ENCODE data around the gene PRELP.

Gene PRELP

GRCh38 chr1:203428981-203429599 lies 46.5 kb upstream of the PRELP start:
- H3K27me3 ChIP-seq (ENCODE audit: insufficient read depth, low read depth) = no peaks in the 10 kb centered on the region
- H3K9ac ChIP-seq = no peak overlapping the region
- H3K36me3 ChIP-seq (ENCODE audit: insufficient read depth) = no peaks in the 10 kb centered on the region
- H3K4me2 ChIP-seq = no peak overlapping the region
- H3K4me1 ChIP-seq (ENCODE audit: low read depth, poor library complexity, severe bottlenecking) = no peaks in the 10 kb centered on the region
- no peak overlapping the region for H3K27ac ChIP-seq
- TF ChIP-seq, protein P1, sequence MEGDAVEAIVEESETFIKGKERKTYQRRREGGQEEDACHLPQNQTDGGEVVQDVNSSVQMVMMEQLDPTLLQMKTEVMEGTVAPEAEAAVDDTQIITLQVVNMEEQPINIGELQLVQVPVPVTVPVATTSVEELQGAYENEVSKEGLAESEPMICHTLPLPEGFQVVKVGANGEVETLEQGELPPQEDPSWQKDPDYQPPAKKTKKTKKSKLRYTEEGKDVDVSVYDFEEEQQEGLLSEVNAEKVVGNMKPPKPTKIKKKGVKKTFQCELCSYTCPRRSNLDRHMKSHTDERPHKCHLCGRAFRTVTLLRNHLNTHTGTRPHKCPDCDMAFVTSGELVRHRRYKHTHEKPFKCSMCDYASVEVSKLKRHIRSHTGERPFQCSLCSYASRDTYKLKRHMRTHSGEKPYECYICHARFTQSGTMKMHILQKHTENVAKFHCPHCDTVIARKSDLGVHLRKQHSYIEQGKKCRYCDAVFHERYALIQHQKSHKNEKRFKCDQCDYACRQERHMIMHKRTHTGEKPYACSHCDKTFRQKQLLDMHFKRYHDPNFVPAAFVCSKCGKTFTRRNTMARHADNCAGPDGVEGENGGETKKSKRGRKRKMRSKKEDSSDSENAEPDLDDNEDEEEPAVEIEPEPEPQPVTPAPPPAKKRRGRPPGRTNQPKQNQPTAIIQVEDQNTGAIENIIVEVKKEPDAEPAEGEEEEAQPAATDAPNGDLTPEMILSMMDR (conservative IDR thresholded peaks at IDR 0.05; ENCODE audit: low read depth, low read length) = no peak
- no peaks in the 10 kb centered on the region for H3K79me2 ChIP-seq (ENCODE audit: insufficient read depth, low read depth)
- H2AFZ ChIP-seq (ENCODE audit: low read depth) = no peak overlapping the region
- H3K4me3 ChIP-seq (IDR thresholded peaks at IDR 0.05; ENCODE audit: insufficient read depth, low read depth, low read length) = no peak overlapping the region
- H4K20me1 ChIP-seq (ENCODE audit: insufficient read depth) = no peaks in the 10 kb centered on the region

DNA sequence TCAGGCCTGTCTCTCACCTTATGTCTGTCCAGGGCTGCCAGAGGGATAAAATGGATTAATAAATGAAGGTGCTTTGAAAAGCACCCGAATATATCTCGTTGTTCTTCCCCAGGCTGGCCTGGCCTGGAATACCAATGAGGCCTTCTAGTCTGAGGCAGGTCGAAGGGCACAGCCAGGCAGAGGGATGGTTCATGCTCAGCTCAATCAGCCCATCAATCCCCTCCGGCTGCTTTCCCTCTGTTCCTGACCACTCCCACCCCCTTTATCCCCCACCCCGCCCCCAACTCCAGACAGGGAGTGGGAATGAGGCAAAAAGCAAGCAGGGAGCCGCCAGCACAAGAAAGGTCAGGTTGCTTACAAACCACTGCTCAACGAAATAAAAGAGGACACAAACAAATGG lies 40.0 kb upstream of the PRELP start:
- Histone ChIP-seq H3K4me1 (ENCODE audit: low read depth, poor library complexity, severe bottlenecking) (no peaks in the 10 kb centered on the region), H3K36me3 (ENCODE audit: insufficient read depth) (no peaks in the 10 kb centered on the region), H4K20me1 (ENCODE audit: insufficient read depth) (no peaks in the 10 kb centered on the region), H3K27me3 (ENCODE audit: insufficient read depth, low read depth) (no peaks in the 10 kb centered on the region), H3K9ac (no peak overlapping the region), H3K79me2 (ENCODE audit: insufficient read depth, low read depth) (no peaks in the 10 kb centered on the region), H2AFZ (ENCODE audit: low read depth) (no peak overlapping the region), H3K27ac (no peak overlapping the region), H3K4me2 (no peak overlapping the region), H3K4me3 (IDR thresholded peaks at IDR 0.05; ENCODE audit: insufficient read depth, low read depth, low read length) (no peak overlapping the region)
- TF ChIP-seq, protein P1 (conservative IDR thresholded peaks at IDR 0.05; ENCODE audit: low read depth, low read length) = no peak

DNA sequence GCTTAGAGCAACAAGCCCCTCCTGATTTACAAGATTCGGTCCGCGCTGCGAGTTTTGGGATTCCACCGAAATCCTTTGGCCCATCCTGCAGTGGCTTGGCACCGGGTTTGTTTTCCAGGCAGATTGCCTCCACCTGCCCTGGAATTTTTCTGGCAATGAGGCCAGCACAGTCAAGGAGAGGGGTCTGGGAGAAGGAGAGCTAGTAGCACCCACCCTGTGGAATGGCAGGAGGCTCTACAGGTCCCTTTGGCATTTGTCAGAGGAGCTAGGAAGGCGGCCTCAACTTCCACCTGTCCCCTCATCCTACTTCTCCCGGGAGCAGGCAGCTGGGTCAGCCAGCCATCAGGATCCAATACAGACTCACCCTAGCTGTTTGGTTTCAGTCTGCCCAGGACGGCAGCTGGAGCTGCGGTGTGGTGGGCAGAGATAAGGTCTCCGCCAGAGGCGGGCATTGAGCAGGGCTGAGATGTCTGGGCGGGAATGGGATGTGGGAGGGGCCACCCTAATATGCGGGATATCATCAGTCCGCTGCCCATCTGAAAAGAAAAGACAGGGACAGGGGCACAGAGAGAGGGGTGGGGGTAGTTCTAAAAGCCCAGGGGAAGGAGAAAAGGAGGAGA lies 37.8 kb upstream of the PRELP start:
- no peaks in the 10 kb centered on the region for H3K27me3 ChIP-seq (ENCODE audit: insufficient read depth, low read depth)
- no peaks in the 10 kb centered on the region for H3K36me3 ChIP-seq (ENCODE audit: insufficient read depth)
- no peaks in the 10 kb centered on the region for H3K4me1 ChIP-seq (ENCODE audit: low read depth, poor library complexity, severe bottlenecking)
- no peak overlapping the region for H3K4me2 ChIP-seq
- H3K9ac ChIP-seq = no peak overlapping the region
- H3K4me3 ChIP-seq (IDR thresholded peaks at IDR 0.05; ENCODE audit: insufficient read depth, low read depth, low read length) = no peak overlapping the region
- H4K20me1 ChIP-seq (ENCODE audit: insufficient read depth) = no peaks in the 10 kb centered on the region
- no peak overlapping the region for H3K27ac ChIP-seq
- TF ChIP-seq, protein P1 (conservative IDR thresholded peaks at IDR 0.05; ENCODE audit: low read depth, low read length) = no peak
- no peaks in the 10 kb centered on the region for H3K79me2 ChIP-seq (ENCODE audit: insufficient read depth, low read depth)
- no peak overlapping the region for H2AFZ ChIP-seq (ENCODE audit: low read depth)

DNA sequence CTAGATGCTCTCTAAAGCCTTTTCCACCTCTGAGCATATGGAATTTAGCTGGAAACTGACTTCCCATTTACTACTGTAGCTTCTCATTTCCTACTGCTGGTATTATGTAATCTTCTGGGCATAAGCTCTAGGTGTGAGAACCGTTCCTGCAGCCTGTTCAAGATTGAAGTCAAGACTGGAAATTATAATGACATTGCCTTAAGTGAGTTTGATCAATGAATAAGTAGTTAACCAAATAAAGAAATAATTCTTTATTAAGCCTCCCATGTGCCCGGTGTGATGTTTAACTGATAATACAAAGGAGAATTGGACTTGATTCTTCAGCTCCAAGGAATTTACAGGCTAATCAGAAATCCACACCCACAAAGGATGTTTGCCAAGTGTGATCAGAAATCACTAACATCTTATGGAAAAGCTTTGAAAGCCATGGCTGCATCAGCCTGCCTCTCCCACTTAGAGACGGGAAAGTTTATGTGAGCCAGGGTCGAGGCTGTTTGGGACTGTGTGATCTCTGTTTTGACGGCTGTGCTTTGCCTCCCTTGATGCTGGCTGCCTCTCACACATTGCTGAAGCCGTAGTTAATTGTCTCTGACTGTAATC lies 36.4 kb upstream of the PRELP start:
- Histone ChIP-seq H3K27ac (no peak overlapping the region), H3K27me3 (ENCODE audit: insufficient read depth, low read depth) (no peaks in the 10 kb centered on the region), H3K9ac (no peak overlapping the region), H4K20me1 (ENCODE audit: insufficient read depth) (no peaks in the 10 kb centered on the region), H3K79me2 (ENCODE audit: insufficient read depth, low read depth) (no peaks in the 10 kb centered on the region), H3K4me3 (IDR thresholded peaks at IDR 0.05; ENCODE audit: insufficient read depth, low read depth, low read length) (no peak overlapping the region), H3K4me2 (no peak overlapping the region), H2AFZ (ENCODE audit: low read depth) (no peak overlapping the region), H3K36me3 (ENCODE audit: insufficient read depth) (no peaks in the 10 kb centered on the region), H3K4me1 (ENCODE audit: low read depth, poor library complexity, severe bottlenecking) (no peaks in the 10 kb centered on the region)
- TF ChIP-seq, protein P1 (conservative IDR thresholded peaks at IDR 0.05; ENCODE audit: low read depth, low read length) = no peak
